KMS-11 (cell line): ENCODE measurements around the gene MYOCD.

Source experiments
- H2AFZ ChIP-seq: fragments of 200-600 bp; sonication (generic); 2 replicates; pipeline ENCODE4 v1.6.1; 2016; ENCODE audit warnings: antibody characterized with exemption, mixed run types, low read depth
- H3K27ac ChIP-seq: fragments of 200-600 bp; sonication (generic); 2 replicates; pipeline ENCODE4 v1.6.1; 2016; ENCODE audit warnings: mild to moderate bottlenecking, mixed run types
- H3K27me3 ChIP-seq: fragments of 200-600 bp; sonication (generic); 2 replicates; pipeline ENCODE4 v1.6.1; 2017; ENCODE audit warnings: mild to moderate bottlenecking, low read depth, mixed run types, moderate library complexity; ENCODE audit not compliant: insufficient read depth
- H3K36me3 ChIP-seq: fragments of 200-600 bp; sonication (generic); 2 replicates; pipeline ENCODE4 v1.6.1; 2017; ENCODE audit warnings: mild to moderate bottlenecking, mixed run types; ENCODE audit not compliant: insufficient read depth
- H3K4me1 ChIP-seq: fragments of 200-600 bp; sonication (generic); 2 replicates; pipeline ENCODE4 v1.6.1; 2016; ENCODE audit warnings: mild to moderate bottlenecking, low read depth, mixed run types; ENCODE audit not compliant: poor library complexity, severe bottlenecking
- H3K4me2 ChIP-seq: fragments of 200-600 bp; sonication (generic); 2 replicates; pipeline ENCODE4 v1.7.0; 2016; ENCODE audit warnings: mild to moderate bottlenecking, mixed run types
- H3K4me3 ChIP-seq: fragments of 200-600 bp; sonication (generic); IDR thresholded peaks from 2 replicates; pipeline ENCODE4 v1.6.1; 2017; ENCODE audit warnings: low read depth, low read length, mixed read lengths; ENCODE audit not compliant: insufficient read depth
- H3K79me2 ChIP-seq: fragments of 200-600 bp; sonication (generic); 2 replicates; pipeline ENCODE4 v1.6.1; 2016; ENCODE audit warnings: low read depth, mixed run types; ENCODE audit not compliant: insufficient read depth
- H3K9ac ChIP-seq: fragments of 200-600 bp; sonication (generic); 2 replicates; pipeline ENCODE4 v1.6.1; 2016; ENCODE audit warnings: mild to moderate bottlenecking, mixed run types
- H4K20me1 ChIP-seq: fragments of 200-600 bp; sonication (generic); 2 replicates; pipeline ENCODE4 v1.6.1; 2016; ENCODE audit warnings: mild to moderate bottlenecking, mixed run types; ENCODE audit not compliant: insufficient read depth
- CTCF ChIP-seq: fragments of 200-600 bp; sonication (generic); conservative IDR thresholded peaks from 2 replicates; pipeline ENCODE4 v1.6.1; 2017; ENCODE audit warnings: low read depth, mild to moderate bottlenecking, antibody characterized with exemption, low read length, moderate library complexity, mixed read lengths

Gene MYOCD

GRCh38 chr17:12789075-12789480, 123.4 kb downstream of the MYOCD start:
- Histone ChIP-seq H3K4me3 (no peak overlapping the region), H3K79me2 (no peaks in the 10 kb centered on the region), H3K4me2 (no peak overlapping the region), H4K20me1 (no peaks in the 10 kb centered on the region), H2AFZ (no peak overlapping the region; the same call in 1 of the 2 replicates), H3K4me1 (no peaks in the 10 kb centered on the region), H3K9ac (no peak overlapping the region), H3K27me3 (no peaks in the 10 kb centered on the region), H3K27ac (no peak overlapping the region), H3K36me3 (no peaks in the 10 kb centered on the region)
- no peak for TF ChIP-seq CTCF

GRCh38 chr17:12789481-12790248, 124.0 kb downstream of the MYOCD start, which contains the start of gene ARHGAP44:
Gene ARHGAP44 (plus strand): TSS chr17:12789498. CDS start chr17:12789839, 341 bp downstream.
- Histone ChIP-seq H3K79me2 (no peaks in the 10 kb centered on the region), H3K4me3 (no peak within 1 kb of the TSS), H3K4me1 (no peaks in the 10 kb centered on the region), H3K36me3 (no peaks in the 10 kb centered on the region), H3K27ac (no peak within 1 kb of the TSS), H3K9ac (no peak within 1 kb of the TSS), H2AFZ (peak within 1 kb of the TSS; percentile 34; the same call in 1 of the 2 replicates), H3K4me2 (no peak within 1 kb of the TSS), H3K27me3 (no peaks in the 10 kb centered on the region), H4K20me1 (no peaks in the 10 kb centered on the region)
- no peak for TF ChIP-seq CTCF

- H2AFZ ChIP-seq: no peak overlapping the region
- no peak overlapping the region for H3K9ac ChIP-seq
- no peaks in the 10 kb centered on the region for H3K36me3 ChIP-seq
- no peaks in the 10 kb centered on the region for H3K27me3 ChIP-seq
- no peak overlapping the region for H3K27ac ChIP-seq
- H3K4me1 ChIP-seq: no peaks in the 10 kb centered on the region
- H3K79me2 ChIP-seq: no peaks in the 10 kb centered on the region
- H4K20me1 ChIP-seq: no peaks in the 10 kb centered on the region
- no peak overlapping the region for H3K4me3 ChIP-seq
- H3K4me2 ChIP-seq: no peak overlapping the region
- no peak for TF ChIP-seq CTCF
Observed at GRCh38 chr17:12790249-12791106, 124.8 kb downstream of the MYOCD start.

GRCh38 chr17:12794919-12795532, 129.3 kb downstream of the MYOCD start:
- Histone ChIP-seq H3K4me2 (no peak overlapping the region), H2AFZ (no peak overlapping the region), H3K27me3 (no peaks in the 10 kb centered on the region), H3K36me3 (no peaks in the 10 kb centered on the region), H4K20me1 (no peaks in the 10 kb centered on the region), H3K27ac (no peak overlapping the region), H3K4me1 (no peaks in the 10 kb centered on the region), H3K9ac (no peak overlapping the region), H3K4me3 (no peak overlapping the region), H3K79me2 (no peaks in the 10 kb centered on the region)
- no peak for TF ChIP-seq CTCF
